ENCODE results near the gene LRIG1. TPM values are rescaled to one million over a fixed set of nuclear protein-coding genes. Genes with fewer than 3 reads are reported as not detected.

The LRIG1 gene
- total RNA-seq, 1 experiment from 2014 or later: 5.3 TPM

DNA sequence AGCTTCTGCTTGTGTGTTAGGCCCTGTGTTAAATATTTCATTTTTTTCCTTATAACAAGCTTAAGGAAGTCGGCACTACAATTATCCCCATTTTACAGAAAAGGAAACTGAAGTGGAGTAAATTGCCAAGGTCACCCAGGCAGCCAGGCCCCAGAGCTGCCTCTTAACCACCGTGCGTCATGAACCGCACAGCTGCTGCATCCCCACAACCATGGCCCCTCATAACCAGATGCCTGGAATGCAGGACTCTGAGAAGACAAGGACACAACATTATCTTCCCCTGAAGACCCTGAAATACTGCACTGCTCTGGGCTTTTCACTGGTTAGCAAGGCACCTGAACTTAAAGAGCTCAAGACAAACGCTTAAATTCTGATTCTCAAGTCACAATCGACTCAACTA, 14.6 kb downstream of the LRIG1 start:
- H3K9me3 ChIP-seq (ENCODE audit: control insufficient read depth, insufficient read depth, low read depth, low read length): no peaks in the 10 kb centered on the region
- TF ChIP-seq POLR2AphosphoS5 (IDR thresholded peaks at IDR 0.05; ENCODE audit: low read depth, low read length): no peak
- no peak for TF ChIP-seq TCF7L2 (IDR thresholded peaks at IDR 0.05; ENCODE audit: low read depth, low read length)
- no peak for TF ChIP-seq SIN3A (IDR thresholded peaks at IDR 0.05; ENCODE audit: borderline replicate concordance, insufficient read depth, low read depth, low read length)
- no peak for TF ChIP-seq CTCF (IDR thresholded peaks at IDR 0.05)
- TF ChIP-seq REST (IDR thresholded peaks at IDR 0.05; ENCODE audit: insufficient read depth in 1 of 2, low read depth in 2 of 2, low read length in 1 of 2): no peak
- no peaks in the 10 kb centered on the region; the same call in 1 of the 2 replicates for H3K27me3 ChIP-seq (ENCODE audit: control insufficient read depth, insufficient read depth, low read length)
- POLR2A ChIA-PET: no interaction called here
- BruUV-seq (replicated peaks): no TSS peak
- in situ Hi-C loops (cut with HindIII; ENCODE audit: low pct_unique_long_range_greater_than_20kb, low sequenced_read_pairs): no loop called here
- intact Hi-C loops (cut with micrococcal nuclease; ENCODE audit: unreplicated experiment): no loop called here
- ATAC-seq (no peak), DNase-seq (ENCODE audit: low read depth, low spot score) (no peak)
- H3K4me1 ChIP-seq (ENCODE audit: control insufficient read depth, insufficient read depth, low read length): no peaks in the 10 kb centered on the region
- H3K27ac ChIP-seq (ENCODE audit: low read length): no peak overlapping the region
- H3K36me3 ChIP-seq (ENCODE audit: control insufficient read depth, insufficient read depth, low read length): no peaks in the 10 kb centered on the region
- H3K4me3 ChIP-seq (ENCODE audit: low read depth in 2 of 2, low read length in 2 of 2): no peak overlapping the region
- CTCF ChIA-PET: no interaction called here

GRCh38 chr3:66485291-66485968, 15.4 kb downstream of the LRIG1 start:
- Histone ChIP-seq H3K36me3 (ENCODE audit: control insufficient read depth, insufficient read depth, low read length) (no peaks in the 10 kb centered on the region), H3K9me3 (ENCODE audit: control insufficient read depth, insufficient read depth, low read depth, low read length) (no peaks in the 10 kb centered on the region), H3K27ac (ENCODE audit: low read length) (no peak overlapping the region), H3K4me1 (ENCODE audit: control insufficient read depth, insufficient read depth, low read length) (no peaks in the 10 kb centered on the region), H3K4me3 (ENCODE audit: low read depth in 2 of 2, low read length in 2 of 2) (no peak overlapping the region), H3K27me3 (ENCODE audit: control insufficient read depth, insufficient read depth, low read length) (no peaks in the 10 kb centered on the region; the same call in 1 of the 2 replicates)
- in situ Hi-C loops (cut with HindIII; ENCODE audit: low pct_unique_long_range_greater_than_20kb, low sequenced_read_pairs): no loop called here
- TF ChIP-seq TCF7L2 (IDR thresholded peaks at IDR 0.05; ENCODE audit: low read depth, low read length) (no peak), CTCF (IDR thresholded peaks at IDR 0.05) (no peak), REST (IDR thresholded peaks at IDR 0.05; ENCODE audit: insufficient read depth in 1 of 2, low read depth in 2 of 2, low read length in 1 of 2) (no peak), SIN3A (IDR thresholded peaks at IDR 0.05; ENCODE audit: borderline replicate concordance, insufficient read depth, low read depth, low read length) (no peak), POLR2AphosphoS5 (IDR thresholded peaks at IDR 0.05; ENCODE audit: low read depth, low read length) (no peak)
- ATAC-seq (no peak), DNase-seq (ENCODE audit: low read depth, low spot score) (no peak)
- ChIA-PET CTCF (no interaction called here), POLR2A (no interaction called here)
- BruUV-seq (replicated peaks): no TSS peak
- intact Hi-C loops (cut with micrococcal nuclease; ENCODE audit: unreplicated experiment): no loop called here

All from Panc1 (cell line).